ENCODE measurements around the gene BTBD7. TPM values are rescaled to one million over a fixed set of nuclear protein-coding genes. Genes with fewer than 3 reads are reported as not detected.
A peak's percentile ranks its signal among the peaks of the same experiment; 100 is the strongest.

BTBD7 gene
- total and polyA plus RNA-seq, 11 donors: 7.2 to 34.0 (median 20.2) TPM

GRCh38 chr14:93322929-93323599 lies 9.8 kb downstream of the BTBD7 start:
- Histone ChIP-seq H3K36me3 (peaks cover 0 to 6% (median 0%) of the 10 kb centered on the region in 9 donors), H3K27me3 (no peaks in the 10 kb centered on the region), H3K4me3 (no peak overlapping the region), H3K4me1 (peaks cover 0 to 65% (median 23%) of the 10 kb centered on the region in 12 donors), H3K9me3 (no peaks in the 10 kb centered on the region), H3K27ac (no peak overlapping the region)
- no peak for DNase-seq
- no peak for ATAC-seq
- intact Hi-C loops (cut with DNase I): no loop called here
- WGBS, 4 donors: 94 to 97% (median 96%) methylated on average over 5 of the region's 5 CpGs
- TF ChIP-seq CTCF (IDR thresholded peaks at IDR 0.05) (no peak), POLR2A (IDR thresholded peaks at IDR 0.05) (no peak)

DNA sequence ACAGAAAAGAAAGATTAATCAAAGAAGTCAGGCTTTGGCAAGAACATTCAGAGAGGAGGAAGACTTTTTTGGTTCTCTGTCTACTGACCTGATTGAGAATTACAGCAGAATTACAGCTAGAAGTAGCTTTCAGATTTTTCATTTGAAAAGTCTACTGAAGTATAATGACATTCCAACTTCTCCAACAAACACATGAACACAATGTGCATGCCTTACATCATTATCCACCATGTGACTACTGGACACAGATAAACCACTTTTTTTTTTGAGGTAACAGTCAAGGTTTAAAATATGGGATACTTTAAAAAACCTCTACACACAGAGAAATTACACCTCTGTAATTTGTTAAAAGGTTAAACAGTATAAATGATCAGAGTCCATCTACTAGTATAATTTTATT lies 12.3 kb downstream of the BTBD7 start:
- Histone ChIP-seq H3K27ac (no peak overlapping the region), H3K9me3 (peaks cover 0 to 2% (median 0%) of the 10 kb centered on the region in 12 donors), H3K36me3 (peaks cover 0 to 6% (median 0%) of the 10 kb centered on the region in 9 donors), H3K4me1 (peaks cover 0 to 65% (median 33%) of the 10 kb centered on the region in 12 donors), H3K27me3 (no peaks in the 10 kb centered on the region), H3K4me3 (no peak overlapping the region)
- ATAC-seq (peak in 1 of 4 donors; percentile 47), DNase-seq (no peak)
- intact Hi-C loops (cut with DNase I): no loop called here
- TF ChIP-seq POLR2A (IDR thresholded peaks at IDR 0.05) (no peak), CTCF (IDR thresholded peaks at IDR 0.05) (no peak)

- DNase-seq: no peak
- TF ChIP-seq POLR2A (IDR thresholded peaks at IDR 0.05): no peak
- no peak for TF ChIP-seq CTCF (IDR thresholded peaks at IDR 0.05)
- peaks cover 0 to 65% (median 33%) of the 10 kb centered on the region in 12 donors for H3K4me1 ChIP-seq
Measured at GRCh38 chr14:93319958-93320357, 12.9 kb downstream of the BTBD7 start.

GRCh38 chr14:93319494-93319893 lies 13.3 kb downstream of the BTBD7 start:
- peaks cover 0 to 6% (median 0%) of the 10 kb centered on the region in 9 donors for H3K36me3 ChIP-seq
- DNase-seq: no peak
- no peaks in the 10 kb centered on the region for H3K27me3 ChIP-seq
- H3K4me1 ChIP-seq: peaks cover 0 to 61% (median 32%) of the 10 kb centered on the region in 12 donors
- 90 to 95% (median 92%) methylated on average over 2 of the region's 2 CpGs for WGBS, 4 donors
- H3K27ac ChIP-seq: no peak overlapping the region
- H3K9me3 ChIP-seq: peaks cover 0 to 3% (median 0%) of the 10 kb centered on the region in 12 donors
- TF ChIP-seq POLR2A (IDR thresholded peaks at IDR 0.05): no peak
- TF ChIP-seq CTCF (IDR thresholded peaks at IDR 0.05): no peak
- ATAC-seq: no peak
- H3K4me3 ChIP-seq: no peak overlapping the region
- intact Hi-C loops (cut with DNase I): loop anchor here in 1 of 10 donors (5.0 kb wide), 1 partner anchor 42 kb away; no protein-coding TSS in a partner anchor

More at GRCh38 chr14:93319958-93320357, 12.9 kb downstream of the BTBD7 start:
- intact Hi-C loops (cut with DNase I): loop anchor here in 1 of 10 donors (5.0 kb wide), 1 partner anchor 43 kb away; no protein-coding TSS in a partner anchor
- peaks cover 0 to 3% (median 0%) of the 10 kb centered on the region in 12 donors for H3K9me3 ChIP-seq
- H3K36me3 ChIP-seq: peaks cover 0 to 6% (median 0%) of the 10 kb centered on the region in 9 donors
- 31 to 56% (median 52%) methylated on average over 1 of the region's 1 CpG for WGBS, 4 donors
- ATAC-seq: no peak
- no peak overlapping the region for H3K27ac ChIP-seq
- H3K27me3 ChIP-seq: no peaks in the 10 kb centered on the region
- no peak overlapping the region for H3K4me3 ChIP-seq
